Tongue (tissue), 2 donors: ENCODE data around the gene SPRY2. TPM values are rescaled to one million over a fixed set of nuclear protein-coding genes. Genes with fewer than 3 reads are reported as not detected.
"Not testable (repeated sequence)": the region's sequence is repeated elsewhere in the genome, so short reads cannot be mapped to it uniquely, and the experiment has no call there.

Experiments
- DNase-seq: peaks from one replicate; pipeline ENCODE4 v3.0.0-alpha.2; 2015
- total RNA-seq: library from RNA; depleted of rRNA; stranded (reverse); fragments of >200 nt; gene quantifications from one replicate; pipeline ENCODE4 v1.2.3, GENCODE V29; 2014

The SPRY2 gene
- total RNA-seq, 1 donor from 2014 or later: 47.2 TPM

GRCh38 chr13:80348314-80348713 lies 7.4 kb upstream of the SPRY2 start:
- DNase-seq: no peak

DNA sequence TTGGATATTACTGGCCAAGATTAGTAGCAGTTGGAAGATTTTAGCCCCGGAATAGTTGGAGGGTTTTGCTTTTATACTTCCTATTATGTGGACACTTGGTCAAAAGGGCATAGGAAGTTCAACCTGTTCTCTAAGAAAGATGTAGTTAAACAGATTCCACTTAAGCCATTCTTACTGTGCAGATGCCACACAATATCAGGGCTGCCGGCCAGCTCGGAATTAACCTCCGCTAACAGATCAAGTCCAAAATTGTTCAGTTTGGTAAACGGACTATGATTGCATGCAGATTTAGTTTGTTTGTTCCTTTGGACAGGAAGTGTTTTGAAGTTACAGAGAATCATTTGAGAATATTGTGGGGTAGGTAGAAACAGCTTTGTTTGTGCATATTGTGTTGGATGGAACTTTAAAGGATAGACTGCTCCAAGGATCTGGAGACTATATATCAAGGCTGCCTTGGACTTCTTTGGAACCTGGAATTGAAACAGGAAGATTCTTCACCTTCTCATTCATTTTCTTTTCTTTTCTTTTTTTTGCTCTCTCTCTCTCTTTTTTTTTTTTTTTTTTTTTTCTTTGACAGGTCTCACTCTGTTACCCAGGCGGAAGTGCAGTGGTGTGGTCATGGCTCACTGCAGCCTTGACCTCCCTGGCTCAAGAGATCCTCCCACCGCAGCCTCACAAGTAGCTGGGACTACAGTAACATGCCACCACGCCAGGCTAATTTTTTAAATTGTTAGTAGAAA lies 5.0 kb upstream of the SPRY2 start:
- peak; percentile 66 for DNase-seq

DNA sequence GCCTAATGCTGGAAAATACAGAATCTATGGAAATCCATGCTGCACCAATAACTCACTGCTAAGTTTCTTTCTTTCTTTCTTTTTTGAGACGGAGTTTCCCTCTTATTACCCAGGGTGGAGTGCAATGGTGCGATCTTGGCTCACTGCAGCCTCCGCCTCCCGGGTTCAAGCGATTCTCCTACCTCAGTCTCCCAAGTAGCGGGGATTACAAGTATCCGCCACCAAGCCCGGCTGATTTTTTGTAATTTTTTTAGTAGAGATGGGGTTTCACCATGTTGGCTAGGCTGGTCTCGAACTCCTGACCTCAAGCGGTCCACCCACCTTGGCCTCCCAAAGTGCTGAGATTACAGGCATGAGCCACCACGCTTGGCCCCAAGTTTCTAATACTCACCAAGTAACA lies 3.1 kb upstream of the SPRY2 start:
- not testable (repeated sequence) for DNase-seq

DNA sequence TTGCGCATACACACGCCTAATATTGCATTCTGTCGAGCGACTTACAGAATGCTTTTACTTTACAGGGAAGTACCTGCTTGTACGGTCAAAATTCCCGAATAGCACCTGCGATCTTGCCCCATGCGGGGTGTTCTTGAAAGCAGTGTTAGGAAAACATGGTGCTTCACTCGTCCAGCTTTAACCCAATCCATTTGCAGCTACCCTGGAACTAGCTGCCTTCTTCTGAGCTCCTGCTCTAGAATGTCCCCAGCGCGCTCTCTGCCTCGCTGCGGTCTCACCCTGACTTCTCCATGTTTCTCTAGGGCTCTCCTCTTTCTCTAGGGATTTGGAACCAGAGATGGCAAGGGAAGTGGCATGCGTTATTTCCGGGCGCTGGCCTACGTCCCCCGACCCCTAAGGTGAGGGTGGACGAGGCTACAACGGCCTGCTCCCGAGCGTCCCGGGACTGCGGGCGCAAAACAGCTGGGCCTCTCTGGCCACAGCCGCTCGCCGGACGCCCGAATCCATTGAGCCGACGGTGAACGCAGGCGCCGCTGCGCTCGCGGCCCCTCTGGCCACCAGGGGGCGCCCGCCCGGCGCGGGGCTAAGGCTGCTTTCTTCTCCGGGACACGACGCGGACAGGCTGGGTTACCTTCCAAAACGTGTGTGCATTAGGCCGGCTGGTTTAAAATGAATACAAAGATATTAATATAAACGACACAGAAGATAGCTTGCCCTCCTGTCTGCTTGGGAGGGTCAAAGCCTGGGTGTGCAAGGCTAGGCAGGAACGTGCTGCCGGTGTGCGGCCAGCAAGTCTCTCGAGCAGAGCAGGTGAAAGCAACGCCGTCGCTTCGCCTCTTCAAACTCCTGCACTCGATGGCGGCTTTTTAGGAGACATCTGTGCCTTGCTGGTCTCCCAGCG lies 1.8 kb upstream of the SPRY2 start:
- peak; percentile 92 for DNase-seq

DNA sequence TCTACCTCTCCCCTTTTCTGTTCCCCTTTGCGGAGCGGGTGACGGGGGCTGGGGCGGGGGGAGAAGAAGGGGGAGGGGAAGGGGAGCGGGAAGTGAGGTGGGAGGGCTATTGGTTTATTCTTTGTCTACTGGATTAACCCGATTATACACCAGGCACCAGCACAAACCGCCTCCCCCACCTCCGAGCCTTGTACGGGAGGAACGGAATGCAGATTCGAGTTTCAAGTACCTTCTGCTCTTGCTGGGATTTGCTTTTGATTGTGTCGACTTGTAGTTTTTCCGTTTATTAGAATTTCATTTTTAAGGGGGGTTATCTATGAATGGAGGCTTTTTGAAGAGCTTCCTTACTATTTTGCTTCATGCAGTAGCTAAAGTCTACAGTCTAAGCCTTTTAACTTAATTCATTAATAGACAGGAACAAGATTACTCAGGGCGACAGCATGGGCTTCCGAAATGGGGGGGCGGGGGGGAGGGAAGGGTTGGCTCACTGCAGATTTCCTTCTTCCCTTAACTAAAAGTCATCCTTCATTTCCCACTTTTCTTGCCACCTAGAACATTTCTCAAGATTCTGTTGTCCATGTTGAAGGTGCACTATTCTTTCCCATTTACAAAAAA lies 937 bp upstream of the SPRY2 start:
- DNase-seq: peak; percentile 89

DNA sequence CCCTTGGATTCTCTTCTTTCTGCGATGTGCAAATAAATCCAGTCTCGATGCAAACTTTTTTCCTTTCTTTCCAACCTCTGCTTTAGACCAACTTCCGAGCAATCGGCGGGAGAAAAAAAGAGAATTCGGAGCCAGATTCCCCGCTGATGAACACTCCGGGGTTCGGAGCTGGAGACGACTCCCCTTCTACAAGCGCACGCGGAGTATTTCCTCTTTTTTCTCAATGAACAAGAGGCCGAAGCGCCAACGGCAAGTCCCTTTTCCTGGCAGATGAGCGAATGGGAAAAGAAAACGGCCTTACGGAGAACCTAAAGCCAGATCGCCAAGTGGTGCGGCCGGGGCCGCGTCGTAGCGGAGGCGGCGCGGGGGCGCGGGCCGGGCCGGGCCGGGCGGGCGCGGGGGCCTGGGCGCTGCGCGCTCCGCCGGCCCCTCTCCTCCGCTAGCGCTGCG lies 250 bp downstream of the SPRY2 start:
- no peak for DNase-seq

DNA sequence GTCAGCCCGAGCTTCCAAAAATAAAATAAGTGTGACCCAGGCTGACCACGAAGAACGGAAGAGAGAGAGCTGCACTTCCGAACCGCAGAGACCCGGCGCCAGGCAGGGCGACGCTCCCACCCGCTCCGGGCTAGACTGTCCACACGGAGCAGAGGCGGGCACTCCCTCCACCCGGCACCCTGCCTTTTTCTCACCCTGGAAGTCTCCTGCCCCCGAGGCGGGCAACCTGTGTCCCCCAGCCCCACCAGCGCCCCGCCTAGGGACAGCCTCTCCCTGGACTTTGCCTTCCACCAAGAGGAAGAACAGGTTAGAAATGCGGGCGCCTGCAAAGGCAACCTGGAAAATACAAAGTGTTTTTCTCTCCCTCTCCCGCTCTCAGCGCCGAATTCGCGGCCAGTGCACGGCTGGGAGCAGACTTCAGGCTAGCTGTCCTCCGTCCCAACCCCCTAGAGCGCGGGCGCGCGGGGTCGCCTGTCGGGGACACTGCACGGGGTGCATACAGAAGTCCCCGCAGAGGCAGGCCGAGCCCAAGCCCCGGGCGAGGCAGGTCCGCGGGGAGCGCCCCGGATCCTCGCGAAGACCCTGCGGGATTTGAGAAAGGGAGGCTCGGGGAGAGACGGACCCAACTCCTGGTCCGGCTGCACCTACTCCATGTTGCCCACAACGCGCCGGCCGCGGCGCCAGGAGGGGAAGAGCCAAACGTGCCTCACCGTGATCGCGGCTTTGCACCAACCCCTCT lies 845 bp downstream of the SPRY2 start:
- DNase-seq: peak; percentile 57

DNA sequence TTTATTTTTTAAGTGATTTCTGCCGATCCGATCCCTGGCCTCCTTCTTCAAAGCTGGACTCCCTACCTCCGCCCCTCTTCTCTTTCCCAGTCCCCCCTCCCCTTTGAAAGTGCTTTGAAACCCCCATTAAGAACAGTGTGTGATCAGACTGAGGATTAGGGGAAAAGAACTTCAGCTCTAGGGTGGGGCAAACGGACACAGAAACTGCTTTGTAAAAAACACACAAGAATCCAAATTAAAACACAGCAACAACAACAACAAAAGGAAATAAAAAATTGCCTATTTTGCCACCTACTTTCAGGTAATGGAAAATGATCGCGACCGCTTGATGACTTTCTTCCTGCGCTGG lies 1.4 kb downstream of the SPRY2 start:
- DNase-seq: peak; percentile 80

DNA sequence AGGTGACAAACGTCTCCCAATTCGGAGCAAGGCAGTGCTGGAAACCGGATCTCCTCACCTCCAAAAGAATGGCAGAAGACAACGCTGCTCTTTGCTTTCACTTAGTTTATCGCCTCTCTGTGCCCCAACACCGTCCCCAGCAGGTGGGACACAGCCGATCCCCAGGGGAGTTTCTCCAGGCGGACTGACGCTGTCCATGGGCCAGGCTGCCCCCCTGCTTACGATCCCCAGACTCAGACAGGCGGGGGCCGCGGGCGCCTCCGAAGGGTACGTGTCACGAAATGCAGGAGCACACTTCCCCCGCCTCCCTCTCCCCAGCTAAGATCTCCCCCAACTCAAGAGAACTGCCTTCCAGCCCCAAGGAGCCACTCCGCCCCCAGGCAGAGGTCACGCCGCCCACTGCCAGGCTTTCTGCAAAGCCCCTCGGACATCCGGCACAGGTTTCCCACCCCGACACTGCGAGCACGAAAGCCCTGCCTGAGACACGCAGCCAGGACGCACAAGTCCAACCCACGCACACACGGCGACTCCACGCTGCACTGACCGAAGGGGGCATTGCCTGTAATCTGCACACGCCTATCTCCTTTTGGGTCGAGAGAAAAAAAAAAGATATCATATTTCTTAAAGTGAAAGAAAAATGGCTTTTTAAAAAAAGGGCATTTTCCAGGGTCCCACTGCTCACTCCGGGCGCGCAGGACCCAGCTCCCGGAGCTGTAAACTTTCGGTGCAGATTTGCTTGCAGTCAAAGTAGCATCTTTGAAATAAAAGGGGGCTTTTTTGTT lies 2.0 kb downstream of the SPRY2 start:
- peak; percentile 91 for DNase-seq

GRCh38 chr13:80337288-80338081 lies 3.4 kb downstream of the SPRY2 start:
- peak; percentile 36 for DNase-seq

- DNase-seq: no peak
Observed at GRCh38 chr13:80336776-80337287, 4.1 kb downstream of the SPRY2 start.

GRCh38 chr13:80336370-80336769 lies 4.6 kb downstream of the SPRY2 start:
- no peak for DNase-seq

DNA sequence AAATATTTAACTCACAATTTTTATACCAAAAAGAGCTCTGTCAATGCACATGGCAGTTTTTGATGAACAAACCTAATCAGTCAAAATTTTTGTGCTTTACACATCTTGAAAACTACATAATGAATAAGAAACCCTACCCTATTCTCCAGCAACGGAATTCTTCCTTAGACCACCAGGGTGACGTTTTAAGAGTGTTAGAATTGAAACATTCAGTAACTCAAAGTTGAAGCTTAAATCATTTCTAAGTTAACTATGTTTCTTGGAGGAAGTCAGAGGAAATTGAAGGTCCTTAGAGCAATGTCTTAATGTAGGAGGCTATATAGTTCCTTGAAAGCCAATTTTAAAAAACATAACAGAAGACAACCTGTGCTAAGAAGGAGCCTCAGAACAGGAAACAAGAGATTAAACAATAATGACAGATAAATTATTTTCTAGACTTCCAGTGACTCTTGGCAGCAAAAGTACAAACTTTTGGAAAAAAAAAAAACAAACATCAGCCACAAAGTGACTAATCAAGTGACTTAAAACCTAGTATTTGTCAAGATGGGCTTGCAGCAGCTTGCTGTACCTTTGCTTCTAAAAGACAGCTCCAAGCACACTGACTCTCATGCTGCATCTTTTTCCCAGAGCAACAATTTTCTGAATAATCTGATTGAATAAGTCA lies 6.2 kb downstream of the SPRY2 start:
- peak; percentile 38 for DNase-seq

- no peak for DNase-seq
Observed at GRCh38 chr13:80331984-80332383, 8.9 kb downstream of the SPRY2 start.

- DNase-seq: no peak
Observed at GRCh38 chr13:80329250-80329649, 11.7 kb downstream of the SPRY2 start.

DNA sequence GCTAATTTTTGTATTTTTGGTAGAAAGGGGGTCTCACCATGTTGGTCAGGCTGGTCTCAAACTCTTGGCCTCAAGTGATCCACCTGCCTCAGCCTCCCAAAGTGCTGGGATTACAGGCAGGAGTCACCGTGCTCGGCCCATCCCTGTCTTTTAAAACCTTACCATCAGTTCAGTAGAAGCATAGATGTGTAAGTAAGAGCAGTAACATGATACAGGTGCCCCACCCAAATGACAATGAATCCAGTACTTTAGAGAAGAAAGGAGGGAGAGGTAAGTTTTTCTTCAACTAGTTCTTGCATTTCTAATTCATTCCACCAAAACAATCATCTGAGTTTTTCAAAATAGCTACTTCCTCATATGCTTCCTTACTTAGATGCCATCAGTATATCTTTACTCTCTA lies 21.9 kb downstream of the SPRY2 start:
- DNase-seq: no peak

- DNase-seq: no peak
Observed at GRCh38 chr13:80314711-80315653, 25.9 kb downstream of the SPRY2 start.

- no peak for DNase-seq
Observed at GRCh38 chr13:80313668-80314256, 27.2 kb downstream of the SPRY2 start.
